Fibroblast of gingiva (primary cell): ENCODE measurements around the gene ACAD9.
"Not testable (repeated sequence)": the region's sequence is repeated elsewhere in the genome, so short reads cannot be mapped to it uniquely, and the experiment has no call there.

Experiments
- DNase-seq: peaks from one replicate; pipeline ENCODE4 v3.0.0-alpha.2; 2011; ENCODE audit warnings: low read depth

ACAD9 gene

GRCh38 chr3:128861491-128861890 lies 17.9 kb upstream of the ACAD9 start:
- no peak for DNase-seq

GRCh38 chr3:128863560-128863959 lies 15.9 kb upstream of the ACAD9 start:
- DNase-seq = no peak

- DNase-seq = no peak
Observed at GRCh38 chr3:128864351-128864811, 15.0 kb upstream of the ACAD9 start.

GRCh38 chr3:128864849-128865804 lies 14.3 kb upstream of the ACAD9 start:
- peak; percentile 56 for DNase-seq

GRCh38 chr3:128867200-128868125 lies 12.0 kb upstream of the ACAD9 start:
- DNase-seq = peak; percentile 62

GRCh38 chr3:128870347-128870746 lies 9.1 kb upstream of the ACAD9 start:
- no peak for DNase-seq

- no peak for DNase-seq
Observed at GRCh38 chr3:128872282-128872681, 7.1 kb upstream of the ACAD9 start.

- no peak for DNase-seq
Observed at GRCh38 chr3:128872744-128873143, 6.7 kb upstream of the ACAD9 start.

- no peak for DNase-seq
Observed at GRCh38 chr3:128873244-128874022, 6.0 kb upstream of the ACAD9 start.

- no peak for DNase-seq
Observed at GRCh38 chr3:128874481-128875180, 4.8 kb upstream of the ACAD9 start.

GRCh38 chr3:128875556-128876120 lies 3.8 kb upstream of the ACAD9 start:
- DNase-seq = no peak

- DNase-seq = no peak
Observed at GRCh38 chr3:128878011-128878457, 1.4 kb upstream of the ACAD9 start.

GRCh38 chr3:128878556-128879124 lies 780 bp upstream of the ACAD9 start:
- DNase-seq = peak; percentile 45

- no peak for DNase-seq
Observed at GRCh38 chr3:128879991-128880390, 571 bp downstream of the ACAD9 start.

- not testable (repeated sequence) for DNase-seq
Observed at GRCh38 chr3:128880455-128880854, 1.0 kb downstream of the ACAD9 start.

GRCh38 chr3:128881576-128881975 lies 2.2 kb downstream of the ACAD9 start:
- DNase-seq = no peak

GRCh38 chr3:128882719-128883118 lies 3.3 kb downstream of the ACAD9 start:
- no peak for DNase-seq

- DNase-seq = no peak
Observed at GRCh38 chr3:128884992-128885391, 5.6 kb downstream of the ACAD9 start.

GRCh38 chr3:128889139-128889894 lies 9.9 kb downstream of the ACAD9 start:
- DNase-seq = no peak
